ENCODE measurements around the gene RNF144B.

- TF ChIP-seq CTCF (IDR thresholded peaks at IDR 0.05; ENCODE audit: insufficient read depth, low read length) = no peak
- no peak for TF ChIP-seq POLR2AphosphoS5 (IDR thresholded peaks at IDR 0.05; ENCODE audit: low read depth)
Observed at GRCh38 chr6:18514180-18514579, 127.0 kb downstream of the RNF144B start.

Measured in HL-60 (cell line).